SW480 (cell line): ENCODE results near the gene MARCOL.

Experiments used
- DNase-seq: peaks from one replicate; pipeline ENCODE4 v3.0.0-alpha.2; 2016; ENCODE audit warnings: low spot score

MARCOL gene, protein sequence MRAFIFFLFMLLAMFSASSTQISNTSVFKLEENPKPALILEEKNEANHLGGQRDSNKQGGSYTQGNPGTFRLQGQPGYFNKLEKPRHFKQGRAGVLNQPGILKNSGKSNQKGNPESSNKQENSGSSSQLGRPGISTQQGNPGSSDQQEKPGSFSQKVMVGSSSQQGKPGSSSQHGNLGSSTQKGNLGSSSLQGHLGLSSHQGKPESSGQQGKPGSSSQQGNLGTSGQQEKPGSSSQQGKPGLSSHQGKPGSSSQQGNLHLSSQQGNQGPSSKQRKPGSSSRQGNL

DNA sequence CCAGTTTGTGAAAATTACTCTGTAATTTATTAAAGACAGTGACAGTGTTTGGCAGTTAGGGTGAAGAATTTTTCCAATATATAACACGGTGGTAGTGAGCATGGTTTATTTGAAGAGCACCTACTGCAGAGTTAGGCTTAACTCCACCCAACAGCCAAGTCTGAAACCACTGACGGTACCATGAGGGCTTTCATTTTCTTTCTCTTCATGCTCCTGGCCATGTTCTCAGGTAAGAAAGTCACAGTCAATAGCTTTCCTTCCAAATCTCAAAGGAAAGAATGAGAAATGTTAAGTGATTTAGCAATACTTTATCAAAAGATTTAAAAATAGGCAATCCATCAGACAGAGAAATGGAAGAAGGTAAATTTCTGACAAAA is at the start of gene MARCOL:
TSS of gene MARCOL (plus strand) at position 108 of the 377 bp plus-strand sequence. CDS start at position 181, 73 bp downstream.
- DNase-seq = no peak

DNA sequence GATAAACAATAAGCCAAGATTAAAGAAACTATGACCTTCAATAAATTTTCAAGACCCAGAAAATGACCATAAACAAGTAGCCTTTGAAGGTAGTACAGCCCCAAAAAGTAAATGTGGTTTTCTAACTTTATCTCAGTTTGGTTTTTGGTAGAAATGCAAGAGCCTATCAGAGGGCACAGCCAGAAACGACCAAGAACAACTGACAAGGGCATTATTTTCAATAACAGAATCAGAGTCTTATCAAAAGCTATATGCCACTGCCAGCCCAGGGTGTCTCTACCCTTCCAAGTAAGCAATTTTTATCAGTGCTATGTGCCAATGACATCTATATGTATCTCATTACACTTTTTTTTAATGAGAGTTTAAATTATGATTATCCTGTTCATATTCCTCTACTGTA is 47.3 kb upstream of the MARCOL start:
- no peak for DNase-seq

DNA sequence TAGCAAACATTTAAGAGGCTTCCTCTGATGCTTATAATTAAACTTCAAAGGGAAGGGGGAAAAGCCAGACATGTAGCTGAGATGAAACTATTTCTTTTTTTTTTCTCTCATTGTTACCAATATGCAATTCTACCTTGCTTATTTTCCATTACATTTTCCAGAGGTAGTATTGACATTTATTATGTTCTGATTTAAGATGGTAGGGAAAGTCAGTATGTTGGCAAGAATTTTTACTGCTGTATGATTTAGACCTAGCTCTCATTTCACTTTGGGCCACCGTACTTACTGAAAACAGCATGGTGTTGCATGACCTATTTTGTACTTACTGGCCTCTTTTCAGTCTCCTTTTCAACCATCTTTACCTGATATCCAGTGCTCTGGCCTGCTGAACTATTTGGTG is 45.1 kb upstream of the MARCOL start:
- no peak for DNase-seq

DNA sequence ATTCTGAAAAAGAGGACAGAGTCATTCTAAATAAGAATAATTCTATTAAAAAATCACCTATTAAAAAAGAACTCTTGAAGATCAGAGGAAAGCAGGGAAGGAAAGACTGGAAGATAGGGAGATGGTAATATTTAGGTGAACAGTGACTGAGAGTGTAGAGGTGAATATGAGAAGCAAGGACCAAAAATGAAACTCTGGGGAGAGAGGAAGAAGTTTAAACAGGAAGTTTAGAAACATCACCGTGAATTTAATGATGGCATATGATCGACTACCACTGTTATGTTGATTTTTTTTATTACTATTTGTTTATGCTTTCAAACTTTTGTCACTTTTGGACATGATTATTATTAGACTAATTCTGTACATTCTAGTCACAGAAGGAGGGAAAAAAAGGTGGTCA is 37.2 kb upstream of the MARCOL start:
- no peak for DNase-seq

DNA sequence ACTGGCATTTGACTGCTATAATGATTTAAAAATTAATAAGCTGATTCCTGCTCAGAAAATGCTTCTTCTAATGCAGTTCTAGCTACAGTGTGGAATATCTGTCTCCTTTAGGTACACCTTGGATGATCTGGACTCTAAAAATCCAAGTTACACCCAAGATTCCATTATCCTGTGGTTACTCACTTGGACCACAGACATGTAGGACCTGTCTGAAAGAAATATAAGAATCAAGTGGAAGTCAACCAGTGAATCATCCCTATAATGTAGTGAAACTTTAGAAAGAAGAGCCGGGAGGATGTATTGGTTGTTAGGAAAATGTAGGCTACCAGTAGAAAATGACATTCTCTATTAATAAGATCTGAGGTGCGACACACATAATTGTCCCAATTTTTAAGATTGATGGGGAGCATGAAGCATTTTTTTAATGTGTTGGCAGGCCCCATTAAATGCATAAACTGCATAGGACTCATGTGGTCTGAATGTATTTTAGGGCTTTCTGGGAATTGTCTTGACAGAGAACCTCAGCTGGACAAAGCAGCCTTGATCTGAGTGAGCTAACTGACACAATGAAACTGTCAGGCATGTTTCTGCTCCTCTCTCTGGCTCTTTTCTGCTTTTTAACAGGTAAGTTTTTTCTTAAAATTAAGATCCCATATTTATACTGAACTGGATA is 35.7 kb upstream of the MARCOL start, which contains the start of gene SPINK6:
TSS of gene SPINK6 (plus strand) at position 512 of the 673 bp plus-strand sequence. CDS start at position 567, 55 bp downstream.
- DNase-seq = no peak

DNA sequence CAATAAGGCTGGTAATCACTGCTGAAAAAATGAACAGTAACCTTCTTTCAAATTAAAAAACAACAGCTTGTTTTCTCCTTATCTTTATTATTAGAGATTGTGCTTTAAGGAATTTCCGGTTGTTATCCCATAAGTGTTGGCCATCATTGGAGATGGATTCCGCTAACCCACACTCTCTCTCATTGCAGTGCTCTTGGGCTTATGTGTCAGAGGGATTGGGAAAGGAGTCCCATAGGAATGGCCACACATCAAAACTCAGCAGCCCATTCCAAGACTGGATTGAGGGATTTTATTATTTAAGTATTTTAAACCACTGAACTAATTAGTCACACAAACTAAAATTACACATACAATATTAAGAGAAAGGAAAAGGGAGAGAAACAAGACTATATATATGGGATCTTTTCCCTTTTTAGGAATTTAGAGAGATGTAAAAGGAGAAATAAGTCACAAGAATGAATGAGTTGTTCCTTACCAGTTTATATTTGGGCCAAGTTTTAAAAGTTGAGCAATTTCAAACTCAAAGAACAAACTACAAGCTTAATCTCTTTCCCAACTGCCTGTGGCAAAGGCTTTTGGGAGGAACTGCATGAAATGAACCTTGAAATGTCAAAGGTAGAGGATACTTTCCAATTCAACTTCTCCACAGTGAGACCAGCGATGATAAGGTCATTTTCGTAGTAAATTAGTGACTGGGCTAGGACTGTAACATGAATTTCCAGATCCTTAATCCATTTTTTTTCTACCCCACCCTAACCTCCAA is 33.1 kb upstream of the MARCOL start:
- no peak for DNase-seq

DNA sequence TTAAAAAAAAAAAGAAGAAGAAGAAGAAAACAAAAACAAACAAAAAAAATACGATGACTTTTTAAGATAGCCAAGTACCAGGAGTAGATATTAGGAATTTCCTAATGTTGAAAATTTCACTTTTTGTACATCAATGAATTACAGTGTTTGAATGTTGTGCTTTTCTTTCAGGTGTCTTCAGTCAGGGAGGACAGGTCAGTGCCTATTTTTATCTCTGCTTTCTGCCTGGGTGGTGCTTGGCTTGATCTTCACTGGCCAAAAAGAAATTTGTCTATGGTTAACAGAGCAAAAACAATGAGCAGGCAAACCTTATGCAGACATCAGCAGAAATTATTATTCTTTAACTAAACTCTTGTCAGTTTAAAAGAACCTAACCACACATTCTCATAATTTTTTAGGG is 32.5 kb upstream of the MARCOL start:
- no peak for DNase-seq

DNA sequence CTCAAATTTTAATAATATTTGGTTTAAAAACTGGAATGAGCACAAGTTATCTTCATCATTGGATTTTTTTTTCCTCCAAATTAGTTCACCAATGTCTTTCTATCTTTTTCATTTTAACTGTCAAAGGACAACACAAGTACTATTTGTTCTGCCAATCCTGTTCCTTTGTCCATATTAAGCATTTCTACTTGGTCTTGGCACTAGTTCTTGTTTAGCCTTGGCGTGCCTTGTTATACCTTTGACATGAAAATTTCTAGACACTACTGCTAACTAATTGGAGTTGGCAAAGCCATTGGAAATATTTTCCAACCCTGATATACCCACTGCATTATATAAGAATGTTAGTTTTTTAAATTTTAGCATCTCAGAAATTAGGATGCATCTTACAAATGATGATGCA is 31.7 kb upstream of the MARCOL start:
- no peak for DNase-seq

DNA sequence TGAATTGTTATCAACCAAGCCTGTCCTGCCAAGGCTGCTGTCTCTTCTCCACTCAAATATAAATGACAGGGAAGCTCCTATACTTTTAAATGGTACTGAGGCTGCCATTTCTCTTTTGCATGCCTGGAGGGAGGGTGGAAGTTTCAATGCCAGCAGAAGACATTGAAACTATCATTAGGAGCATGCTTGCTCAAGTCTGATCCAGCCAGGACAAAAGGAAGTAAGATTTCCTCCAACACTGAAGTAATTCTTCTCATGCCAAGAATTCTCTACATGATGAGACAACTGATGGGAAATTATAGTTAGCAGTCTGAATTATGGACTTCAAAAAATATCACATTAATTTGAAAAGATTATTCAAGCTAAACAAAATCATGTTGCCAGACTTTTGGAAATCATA is 30.1 kb upstream of the MARCOL start:
- no peak for DNase-seq

DNA sequence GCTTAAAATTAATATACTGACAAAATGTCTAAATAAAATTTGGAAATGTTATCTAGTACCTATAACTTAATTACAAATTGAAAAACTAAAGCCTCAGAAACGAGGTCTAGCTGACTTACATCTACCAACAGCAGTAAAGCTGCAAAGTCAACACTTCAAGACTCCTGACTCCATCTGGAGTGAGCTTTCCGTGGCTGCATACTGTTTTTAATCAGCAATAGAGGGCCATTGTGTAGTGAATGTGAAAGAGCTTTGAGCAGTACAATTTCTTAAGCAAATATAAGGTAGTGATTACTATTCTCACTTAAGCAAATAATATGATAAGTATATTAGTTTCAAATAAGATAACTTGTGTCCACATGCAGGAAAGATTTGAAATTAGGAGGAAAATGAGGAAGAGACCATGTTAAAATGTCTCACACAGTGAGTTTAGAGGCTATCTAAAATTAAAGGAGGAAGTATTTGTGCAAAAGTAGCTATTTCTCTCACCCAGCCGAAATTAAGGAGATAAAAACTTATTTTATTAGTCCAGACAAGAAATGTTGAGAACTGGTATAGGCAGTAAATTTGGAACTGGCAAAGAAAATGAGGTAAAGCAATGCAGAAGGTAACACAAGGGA is 29.1 kb upstream of the MARCOL start:
- DNase-seq = no peak

DNA sequence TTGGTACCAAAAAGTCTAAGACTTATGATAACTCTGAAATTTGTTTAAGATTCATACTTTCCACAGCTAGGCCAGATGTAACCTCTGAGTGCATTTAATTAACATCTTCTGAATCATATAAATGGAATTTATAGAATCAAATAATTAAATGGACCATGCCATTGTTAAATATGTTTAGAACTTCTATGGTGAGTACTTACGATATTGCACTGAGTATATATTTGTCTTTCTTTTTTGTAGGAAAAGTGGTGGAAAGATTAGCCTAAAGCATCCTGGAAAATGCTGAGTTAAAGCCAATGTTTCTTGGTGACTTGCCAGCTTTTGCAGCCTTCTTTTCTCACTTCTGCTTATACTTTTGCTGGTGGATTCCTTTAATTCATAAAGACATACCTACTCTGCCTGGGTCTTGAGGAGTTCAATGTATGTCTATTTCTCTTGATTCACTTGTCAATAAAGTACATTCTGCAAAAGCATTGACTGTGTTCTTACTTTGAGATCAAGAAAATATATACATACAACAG is 23.6 kb upstream of the MARCOL start:
- DNase-seq = no peak

DNA sequence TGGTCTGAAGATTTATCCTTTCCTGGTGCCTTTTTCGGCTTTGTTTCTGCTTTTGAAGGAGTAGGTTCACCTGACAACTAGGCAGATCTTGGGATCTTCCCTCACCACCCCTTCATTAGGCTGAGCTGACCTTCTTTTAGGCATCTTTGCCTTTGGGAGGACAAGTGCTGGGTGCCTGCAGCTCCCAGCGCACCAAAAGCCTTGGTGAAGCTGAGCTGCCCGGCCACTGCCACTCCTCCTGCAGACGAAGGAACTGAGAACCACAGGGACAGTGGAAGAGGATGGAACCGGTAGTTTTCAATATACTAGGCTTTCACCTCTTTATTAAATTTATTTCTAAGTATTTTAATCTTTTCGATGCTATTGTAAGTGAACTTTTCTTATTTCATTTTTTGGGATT is 16.8 kb upstream of the MARCOL start:
- no peak for DNase-seq

DNA sequence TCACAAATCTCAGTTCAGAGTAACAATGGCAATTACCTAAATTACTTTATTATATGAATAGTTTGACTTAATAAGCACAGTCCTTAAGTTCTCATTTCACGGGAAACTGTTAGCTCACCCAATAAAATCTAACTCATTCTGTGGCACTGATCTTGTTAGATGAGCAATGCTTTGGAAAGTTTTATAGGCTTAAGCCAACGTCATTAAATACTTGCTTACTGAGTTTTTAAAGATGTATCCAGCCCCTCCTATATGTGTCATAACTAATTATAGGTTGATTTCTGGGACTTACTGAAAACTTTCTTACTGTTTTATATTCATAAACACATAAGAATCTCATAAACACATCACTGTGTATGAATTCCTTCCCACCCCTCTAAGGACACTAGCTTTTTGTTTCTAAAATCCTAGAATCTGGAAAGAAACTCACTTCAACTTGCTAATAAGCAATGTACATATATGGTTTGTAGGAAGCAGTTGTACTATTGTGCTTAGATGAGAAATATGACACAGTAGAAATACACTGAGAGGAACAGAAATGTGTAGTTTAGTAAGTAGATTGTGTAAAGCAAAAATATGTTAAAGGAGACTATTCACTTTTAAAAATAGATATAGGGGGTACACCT is 14.1 kb upstream of the MARCOL start:
- DNase-seq = no peak

DNA sequence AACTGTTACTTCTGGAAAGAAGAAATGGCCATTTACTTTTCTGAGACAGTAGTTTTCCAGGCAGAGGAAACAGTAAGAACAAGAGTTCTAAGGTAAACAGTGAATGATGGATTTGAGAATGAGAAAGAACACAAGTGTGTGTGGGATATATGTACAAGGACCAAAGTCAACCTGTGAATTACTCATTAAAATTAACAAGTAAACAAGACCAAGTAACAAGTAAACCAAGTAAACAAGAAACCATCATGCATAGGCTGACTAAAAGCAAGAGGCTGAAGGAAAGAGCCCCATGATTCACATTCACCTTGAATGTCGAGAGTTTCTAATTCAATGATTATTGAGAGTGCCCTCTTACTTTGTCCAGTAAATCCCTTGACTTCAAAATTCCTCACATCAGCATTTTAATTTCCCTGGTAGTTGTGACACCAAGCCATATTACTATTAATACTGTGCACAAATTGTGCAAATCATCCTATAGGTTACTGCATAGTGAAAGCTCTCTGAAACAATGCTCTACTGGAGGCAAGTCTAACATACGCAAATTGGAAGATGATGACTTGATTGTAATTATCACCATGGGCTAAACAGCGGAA is 9.8 kb upstream of the MARCOL start:
- no peak for DNase-seq

DNA sequence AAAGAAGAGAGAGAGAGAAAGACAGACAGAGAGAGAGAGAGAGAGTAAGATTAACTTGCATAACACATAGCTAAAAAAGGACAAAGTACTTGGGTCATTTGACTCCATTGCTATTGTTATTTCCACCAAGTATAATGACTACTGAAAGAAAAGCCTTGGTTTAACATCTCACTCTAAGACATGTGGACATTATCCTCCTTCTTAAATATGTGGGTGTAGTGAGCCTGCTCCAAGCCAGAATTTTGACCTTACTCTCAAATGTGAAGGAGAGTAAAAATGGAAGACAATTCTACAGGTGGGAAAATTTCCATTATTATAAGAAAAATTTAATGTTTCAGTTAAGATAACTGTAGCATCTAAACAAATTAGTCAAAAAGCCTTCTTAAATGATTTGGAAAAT is 8.5 kb upstream of the MARCOL start:
- DNase-seq = no peak

DNA sequence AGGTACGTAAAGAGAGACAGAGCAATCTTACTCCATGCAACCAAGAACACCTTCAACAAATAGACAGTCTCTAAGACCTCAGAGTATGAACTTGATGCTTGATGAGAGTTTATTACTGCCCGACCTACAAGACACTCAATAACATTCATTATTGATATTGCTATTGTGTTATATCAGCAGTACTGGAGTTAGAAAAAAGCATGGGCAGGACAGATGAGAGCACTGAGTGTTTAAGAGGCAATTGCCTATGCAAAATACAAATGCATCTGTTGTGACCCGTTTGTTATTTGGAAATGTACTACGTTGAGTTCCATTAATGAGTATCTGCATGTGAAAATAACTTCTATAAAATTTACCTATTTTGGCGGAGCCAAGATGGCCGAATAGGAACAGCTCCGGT is 8.1 kb upstream of the MARCOL start:
- DNase-seq = no peak

DNA sequence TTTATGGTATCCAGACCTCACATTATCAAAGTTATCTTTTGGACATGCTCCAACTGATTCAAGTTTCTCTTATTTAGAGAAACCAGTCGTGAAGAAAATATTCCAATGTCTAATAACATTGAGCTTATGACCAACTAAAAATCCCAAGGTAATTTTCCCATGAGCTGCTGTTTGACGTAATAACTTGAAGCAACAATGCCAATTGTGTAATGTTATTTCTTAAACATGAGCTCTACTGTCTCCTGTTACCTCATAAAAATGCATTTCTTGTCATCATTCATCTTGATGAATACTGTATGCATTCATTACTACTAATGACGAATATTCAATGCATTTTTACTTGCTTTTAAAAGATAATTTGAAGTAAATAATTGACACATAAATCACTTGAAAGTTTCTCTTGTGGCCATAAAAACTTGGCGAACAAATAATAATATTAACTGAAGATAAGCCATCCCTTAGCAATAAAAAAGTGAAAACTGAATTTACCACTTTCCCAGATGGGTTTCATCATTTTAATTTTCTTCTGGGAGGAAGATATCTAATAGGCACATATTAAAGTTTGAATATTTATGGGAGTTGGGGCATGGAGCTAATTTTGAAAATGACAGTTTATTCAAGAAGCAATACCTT is 424 bp upstream of the MARCOL start:
- no peak for DNase-seq

DNA sequence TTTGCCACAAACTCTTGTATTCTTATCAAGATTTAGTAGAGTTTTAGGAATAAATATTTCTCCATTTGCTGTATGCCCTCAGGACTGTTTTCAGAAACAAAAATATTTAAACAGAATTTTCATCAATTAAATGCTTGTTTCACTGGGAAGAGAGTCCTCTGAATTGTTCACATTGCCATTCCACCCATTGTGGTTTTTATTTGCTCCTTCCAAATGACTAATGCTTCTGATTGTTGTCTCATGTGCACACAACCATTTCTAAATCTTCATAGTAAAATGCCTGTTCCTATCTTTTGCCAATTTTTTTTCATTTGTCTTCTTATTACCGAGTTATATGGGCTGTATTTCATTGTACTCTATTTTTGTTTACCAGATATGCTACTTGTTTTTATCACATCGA is 10.6 kb downstream of the MARCOL start:
- DNase-seq = no peak

DNA sequence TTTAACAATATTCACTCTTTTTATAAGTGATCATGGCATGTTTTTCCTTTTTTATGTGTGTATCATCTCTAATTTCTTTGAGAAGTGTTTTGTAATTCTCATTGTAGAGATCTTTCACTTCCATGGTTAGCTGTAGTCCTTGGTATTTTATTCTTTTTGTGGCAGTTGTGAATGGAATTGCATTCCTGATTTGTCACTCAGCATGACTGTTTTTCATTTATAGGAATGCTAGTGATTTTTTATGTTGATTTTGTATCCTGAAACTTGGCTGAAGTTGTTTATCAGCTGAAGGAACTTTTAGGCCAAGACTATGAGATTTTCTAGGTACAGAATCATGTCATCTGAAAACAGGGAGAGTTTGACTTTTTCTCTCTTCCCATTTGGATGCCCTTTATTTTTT is 17.1 kb downstream of the MARCOL start:
- no peak for DNase-seq

DNA sequence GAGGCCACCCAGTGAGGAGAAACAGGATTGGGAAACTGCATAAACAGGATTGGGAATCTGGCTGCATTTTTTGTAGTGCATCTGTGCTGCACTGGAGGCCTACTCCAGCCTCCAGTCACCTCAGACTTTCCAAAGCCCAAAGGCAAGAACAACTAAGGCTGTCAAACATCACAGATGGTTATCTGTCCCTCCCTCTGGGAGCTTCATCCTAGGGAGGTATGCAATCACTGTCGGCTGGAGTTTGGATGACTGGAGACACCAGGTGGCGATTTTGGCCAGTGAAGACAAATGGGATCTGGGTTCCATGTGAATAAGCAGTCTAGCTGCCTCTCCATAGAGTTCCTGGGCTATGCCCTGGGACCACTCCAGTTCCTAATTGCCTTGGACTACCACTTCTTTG is 21.0 kb downstream of the MARCOL start:
- DNase-seq = no peak

DNA sequence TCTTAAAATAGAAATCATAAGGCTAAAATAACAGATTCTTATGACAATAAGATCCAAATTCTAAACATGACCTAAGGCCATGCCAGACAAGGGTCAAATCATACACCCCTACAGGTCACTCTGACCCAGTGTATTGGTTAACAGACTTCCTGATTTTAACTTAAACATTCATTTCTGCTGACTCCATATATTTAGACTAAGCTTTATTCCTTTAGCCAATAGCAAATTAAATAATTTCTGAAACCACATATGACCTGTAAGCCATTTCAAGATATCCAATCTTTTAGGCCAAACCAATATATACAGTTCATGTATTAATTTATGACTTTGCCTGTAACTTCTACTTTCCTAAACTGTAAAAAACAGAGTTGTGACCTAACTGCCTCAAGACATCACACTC is 22.9 kb downstream of the MARCOL start:
- no peak for DNase-seq
